ENCODE measurements around the gene IL16.

GRCh38 chr15:81195339-81195864, 1.3 kb upstream of the IL16 start:
- TF ChIP-seq CTCF (IDR thresholded peaks at IDR 0.05 in 2 of 3, conservative IDR thresholded peaks at IDR 0.05 in 1 of 3; ENCODE audit: borderline replicate concordance in 1 of 3, insufficient read depth in 1 of 3, low read depth in 2 of 3, low read length in 2 of 3) (no peak), POLR2A (IDR thresholded peaks at IDR 0.05; ENCODE audit: borderline replicate concordance, extremely low read depth, insufficient read depth, insufficient read length) (no peak), SIN3A (IDR thresholded peaks at IDR 0.05; ENCODE audit: low read depth) (no peak), YY1 (IDR thresholded peaks at IDR 0.05; ENCODE audit: extremely low read depth, insufficient replicate concordance, low read depth, low read length) (no peak), ZNF274 (IDR thresholded peaks at IDR 0.05; ENCODE audit: low read depth, low read length) (no peak), EZH2 (IDR thresholded peaks at IDR 0.05) (no peak), POLR2AphosphoS5 (IDR thresholded peaks at IDR 0.05; ENCODE audit: low read depth, low read length) (no peak), ZFX (IDR thresholded peaks at IDR 0.05) (no peak), RAD21 (IDR thresholded peaks at IDR 0.05; ENCODE audit: low read depth) (no peak), EGR1 (IDR thresholded peaks at IDR 0.05; ENCODE audit: low read depth) (no peak), ATF3 (IDR thresholded peaks at IDR 0.05) (no peak), REST (IDR thresholded peaks at IDR 0.05; ENCODE audit: low read depth) (no peak)

Data from HCT116 (cell line).